ENCODE measurements around the gene HDC.
A peak's percentile ranks its signal among the peaks of the same experiment; 100 is the strongest.

HDC gene

GRCh38 chr15:50257332-50257731 is 8.2 kb downstream of the HDC start:
- intact Hi-C loops (cut with DNase I) = no loop called here
- DNase-seq = peak in 1 of 10 donors; percentile 12

DNA sequence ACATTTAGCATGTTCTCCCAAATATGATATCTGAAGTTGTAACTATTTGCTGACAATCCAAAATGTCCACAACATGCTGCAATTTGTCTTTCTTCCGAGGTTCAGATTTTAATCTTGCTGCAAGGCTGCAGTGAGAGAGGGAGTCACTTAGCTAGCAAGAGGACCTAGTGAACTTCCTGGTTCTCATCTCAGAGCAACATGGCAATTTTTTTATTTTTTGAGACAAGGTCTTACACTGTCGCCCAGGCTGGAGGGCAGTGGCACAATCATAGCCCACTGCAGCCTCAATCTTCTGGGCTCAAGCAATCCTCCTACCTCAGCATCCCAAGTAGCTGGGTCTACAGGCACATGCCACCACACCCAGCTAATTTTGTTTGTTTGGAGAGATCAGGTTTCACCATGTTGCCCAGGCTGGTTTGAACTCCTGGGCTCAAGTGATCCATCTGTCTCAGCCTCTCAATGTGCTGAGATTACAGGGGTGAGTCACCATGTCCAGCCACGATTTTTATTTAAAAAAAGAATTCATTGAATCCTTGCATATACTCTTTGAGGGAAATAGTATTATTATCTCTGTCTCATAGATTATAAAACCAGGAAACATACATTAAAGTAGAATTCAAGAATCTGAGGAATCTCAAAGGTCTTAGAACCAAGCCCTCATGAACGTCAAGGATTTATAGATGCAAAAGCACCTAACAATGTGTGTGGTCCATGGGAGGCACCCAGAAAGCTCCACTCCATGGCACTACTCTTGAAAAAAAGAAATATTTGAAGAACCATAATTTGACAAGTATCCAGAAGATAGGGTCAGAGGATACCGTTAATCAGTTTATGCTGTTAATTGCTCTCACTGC is 9.1 kb downstream of the HDC start:
- no peak for DNase-seq
- intact Hi-C loops (cut with DNase I) = no loop called here

DNA sequence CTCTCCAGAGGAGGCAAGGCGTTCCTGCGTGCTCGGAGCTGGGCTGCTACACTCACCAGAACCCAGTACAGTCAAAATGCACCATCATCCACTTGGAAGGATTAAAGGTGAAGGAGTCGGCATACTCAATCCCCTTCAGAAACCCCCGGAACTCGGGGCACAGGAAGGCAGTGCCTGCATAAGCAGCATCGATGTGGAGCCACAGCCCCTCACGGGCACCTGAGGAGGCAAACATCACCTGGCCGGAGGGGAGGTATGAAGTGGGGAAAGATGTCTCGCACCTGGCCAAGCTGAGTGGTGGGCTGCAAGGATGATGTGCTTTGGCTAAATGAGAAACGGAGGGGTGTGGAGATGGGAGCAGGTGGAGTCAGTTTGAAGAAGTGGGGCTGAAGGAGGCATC is 13.0 kb downstream of the HDC start:
- DNase-seq = no peak
- intact Hi-C loops (cut with DNase I) = no loop called here

- DNase-seq = no peak
- intact Hi-C loops (cut with DNase I) = no loop called here
Observed at GRCh38 chr15:50251638-50252182, 13.8 kb downstream of the HDC start.

DNA sequence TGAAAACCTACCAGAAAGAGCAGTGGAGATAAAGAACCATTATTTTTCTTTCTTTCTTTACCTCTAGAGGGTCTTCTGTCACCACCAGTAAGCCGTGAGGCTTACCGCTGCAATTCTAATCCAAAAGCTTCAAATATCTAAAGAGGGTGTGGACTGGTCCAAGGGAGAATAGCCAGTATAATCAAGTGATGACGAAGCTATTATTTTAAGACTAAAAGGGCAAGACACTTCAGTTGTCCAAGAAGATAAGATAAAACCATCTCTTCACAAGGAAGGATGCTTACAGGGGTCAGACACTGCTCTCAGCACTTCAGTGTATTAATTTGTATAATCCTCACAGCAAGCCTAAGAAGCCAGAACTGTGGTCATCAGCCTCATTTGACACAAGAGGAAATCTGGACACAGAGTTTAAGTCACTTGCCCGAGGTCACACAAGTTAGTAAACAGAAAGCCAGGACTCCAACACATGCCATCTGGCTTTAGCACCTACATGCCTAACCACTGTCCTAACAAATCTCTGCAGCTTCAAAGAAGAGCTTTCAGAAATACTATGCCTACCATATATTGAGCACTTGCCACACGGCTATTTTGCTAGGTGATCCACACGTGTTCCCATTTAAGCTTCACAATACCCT is 14.6 kb downstream of the HDC start:
- intact Hi-C loops (cut with DNase I) = no loop called here
- no peak for DNase-seq

DNA sequence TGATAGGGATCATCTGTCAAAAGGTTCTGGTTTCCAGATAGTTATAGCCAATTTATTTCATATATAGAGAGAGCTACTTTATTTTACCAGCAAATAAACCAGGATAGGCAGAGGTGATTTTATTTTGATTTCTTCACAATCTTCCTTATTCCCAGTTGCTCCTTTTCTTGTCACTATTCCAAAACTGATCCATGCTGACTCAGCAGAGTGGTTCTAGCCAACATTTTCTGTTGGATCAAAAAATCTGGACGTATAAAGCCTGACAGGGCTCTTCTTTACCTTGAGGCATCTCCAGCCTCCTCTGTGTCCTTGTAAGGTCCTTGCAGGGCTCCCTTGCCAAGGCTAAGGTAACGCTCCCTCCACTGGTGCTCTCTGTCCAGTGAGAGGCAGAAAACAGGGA is 15.8 kb downstream of the HDC start:
- intact Hi-C loops (cut with DNase I) = no loop called here
- no peak for DNase-seq

DNA sequence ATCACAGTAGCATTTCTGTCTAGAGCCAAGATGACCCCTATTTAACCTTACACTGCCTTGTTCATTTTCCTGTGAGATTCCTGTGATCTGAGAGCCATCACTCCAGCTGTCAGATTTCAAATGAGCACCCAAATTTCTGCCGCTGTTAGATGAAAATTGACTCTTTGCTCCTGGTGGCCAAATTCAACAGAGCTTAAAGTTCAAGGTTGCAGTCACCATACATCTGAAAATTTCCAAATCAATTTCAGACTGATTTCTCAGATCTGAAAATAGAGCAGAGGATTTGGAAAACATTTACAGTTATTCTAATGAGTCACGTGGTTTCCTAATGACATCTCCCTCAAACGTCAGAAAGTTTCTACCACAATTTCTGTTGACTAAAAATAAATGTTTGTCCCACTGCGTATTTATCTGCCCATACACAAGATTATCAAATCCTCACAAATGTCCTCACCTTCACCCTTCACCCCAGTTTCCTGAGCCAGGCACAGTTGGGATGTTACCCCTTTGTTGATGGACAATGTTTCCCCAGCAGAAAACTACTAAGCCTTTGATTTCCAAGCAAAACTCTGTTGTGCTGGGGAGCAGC is 16.4 kb downstream of the HDC start:
- intact Hi-C loops (cut with DNase I) = no loop called here
- no peak for DNase-seq

DNA sequence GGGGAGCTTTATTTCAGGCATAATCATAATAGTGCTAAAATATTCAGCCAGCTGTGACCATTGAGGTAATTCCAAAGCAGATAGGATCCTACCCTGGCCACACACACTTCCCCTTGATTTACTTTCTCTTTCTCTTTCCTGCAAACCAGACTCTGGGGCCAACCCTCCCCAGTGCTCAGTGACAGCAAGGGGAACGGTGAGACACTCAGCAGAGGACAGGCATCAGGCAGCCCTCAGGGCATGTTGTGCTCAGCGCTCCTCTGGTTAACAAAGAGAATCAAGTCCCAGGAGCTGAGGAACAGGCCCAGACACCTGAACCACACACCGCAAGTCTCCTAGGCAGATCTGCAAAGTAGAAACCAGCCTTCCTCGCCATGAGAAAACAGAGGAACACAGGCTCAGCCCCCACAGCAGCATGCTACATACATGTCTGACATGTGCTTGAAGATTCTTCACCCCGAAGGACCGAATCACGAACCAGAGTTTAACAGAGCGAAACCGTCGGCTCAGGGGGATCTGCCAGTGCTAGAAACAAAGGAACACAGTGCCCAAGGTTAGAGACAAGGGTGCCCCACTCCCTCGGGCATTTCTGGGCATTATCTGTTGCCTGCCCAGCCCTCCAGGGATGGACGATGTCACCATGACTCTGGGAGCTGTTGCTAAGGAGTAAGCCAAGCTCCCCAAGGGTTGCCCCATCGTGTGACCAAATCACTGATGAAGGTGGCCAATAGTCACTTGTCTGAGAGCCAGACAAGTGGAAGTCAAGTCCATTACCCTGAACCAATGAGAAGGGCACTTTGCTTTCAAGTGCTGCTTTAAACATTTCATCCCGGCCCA is 17.5 kb downstream of the HDC start:
- intact Hi-C loops (cut with DNase I) = no loop called here
- no peak for DNase-seq

DNA sequence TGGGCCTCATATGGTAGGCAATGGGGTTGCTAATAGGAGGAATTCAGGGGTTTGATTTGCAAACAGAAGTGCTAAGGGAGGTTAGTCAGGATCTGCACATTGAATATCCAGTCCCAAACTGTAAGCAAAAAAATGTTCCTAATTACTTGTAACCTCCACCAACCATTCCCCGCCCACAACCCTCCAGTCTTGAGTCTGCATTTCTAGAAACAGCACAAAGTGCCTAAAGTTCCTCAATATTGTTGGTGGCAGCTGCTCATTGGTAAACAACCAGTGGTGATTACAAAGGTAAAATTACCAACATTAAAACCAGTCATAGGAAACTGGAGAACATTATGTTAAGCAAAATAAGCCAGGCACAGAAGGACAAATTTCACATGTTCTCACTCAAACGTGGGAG is 18.9 kb downstream of the HDC start:
- intact Hi-C loops (cut with DNase I) = no loop called here

GRCh38 chr15:50244959-50245624 is 20.4 kb downstream of the HDC start:
- intact Hi-C loops (cut with DNase I) = no loop called here
- DNase-seq = no peak

More for the DNA sequence above, 18.9 kb downstream of the HDC start:
- DNase-seq = no peak

DNA sequence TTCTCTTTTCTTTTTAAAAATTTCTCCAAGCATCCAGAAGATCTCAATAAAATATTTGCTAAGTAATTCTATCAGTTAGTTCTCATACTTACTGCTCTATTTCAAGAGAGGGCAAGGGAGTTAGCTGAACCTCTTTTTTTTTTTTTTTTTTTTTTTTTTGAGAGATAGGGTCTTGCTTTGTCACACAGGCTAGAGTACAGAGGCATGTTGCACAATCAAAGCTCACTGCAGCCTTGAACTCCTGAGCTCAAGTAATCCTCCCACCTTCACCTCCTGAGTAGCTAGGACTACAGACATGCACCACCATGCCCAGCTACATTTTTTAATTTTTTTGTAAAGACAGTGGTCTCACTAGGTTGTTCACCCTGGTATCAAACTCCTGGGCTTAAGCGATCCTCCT is 21.4 kb downstream of the HDC start:
- no peak for DNase-seq
- intact Hi-C loops (cut with DNase I) = no loop called here

GRCh38 chr15:50241684-50242450 is 23.7 kb downstream of the HDC start:
- intact Hi-C loops (cut with DNase I) = no loop called here

DNA sequence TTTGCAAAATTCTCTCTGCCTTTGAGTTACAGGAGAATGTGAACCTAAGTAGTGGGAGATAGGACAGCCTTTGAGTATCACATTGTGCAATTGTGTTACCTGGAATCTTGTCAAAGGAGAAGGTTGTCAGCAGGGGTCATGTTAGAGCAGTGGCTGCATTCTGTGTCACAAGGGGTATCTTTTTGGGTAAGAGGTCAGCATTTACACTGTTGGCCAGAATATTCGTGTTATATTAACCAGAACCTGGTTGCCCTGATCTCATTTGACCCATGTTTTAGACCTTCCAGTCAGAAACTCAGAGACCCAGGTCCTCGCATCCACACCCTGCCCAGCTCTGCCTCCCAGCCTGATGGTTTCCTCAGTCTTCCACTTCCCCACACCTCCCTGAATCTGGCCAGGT is 27.3 kb downstream of the HDC start:
- intact Hi-C loops (cut with DNase I) = no loop called here

More at GRCh38 chr15:50241684-50242450, 23.7 kb downstream of the HDC start:
- DNase-seq = no peak

GRCh38 chr15:50236433-50236832 is 29.1 kb downstream of the HDC start:
- intact Hi-C loops (cut with DNase I) = no loop called here
- no peak for DNase-seq

More for the DNA sequence above, 27.3 kb downstream of the HDC start:
- DNase-seq = no peak

DNA sequence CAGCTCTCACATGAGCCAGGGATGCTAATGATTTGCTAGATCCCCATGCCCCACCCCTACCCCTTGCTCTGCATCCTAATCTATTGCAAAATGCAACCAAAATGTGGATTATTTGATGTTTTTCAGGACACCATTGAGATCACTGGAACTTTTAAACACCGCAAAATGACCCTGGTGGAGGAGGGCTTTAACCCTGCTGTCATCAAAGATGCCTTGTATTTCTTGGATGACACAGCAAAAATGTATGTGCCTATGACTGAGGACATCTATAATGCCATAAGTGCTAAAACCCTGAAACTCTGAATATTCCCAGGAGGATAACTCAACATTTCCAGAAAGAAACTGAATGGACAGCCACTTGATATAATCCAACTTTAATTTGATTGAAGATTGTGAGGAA is 29.7 kb downstream of the HDC start:
- intact Hi-C loops (cut with DNase I) = no loop called here
- DNase-seq = no peak

GRCh38 chr15:50234764-50235163 is 30.8 kb downstream of the HDC start:
- intact Hi-C loops (cut with DNase I) = no loop called here
- DNase-seq = no peak

GRCh38 chr15:50233192-50233736 is 32.3 kb downstream of the HDC start:
- DNase-seq = no peak
- intact Hi-C loops (cut with DNase I) = no loop called here

- no peak for DNase-seq
- intact Hi-C loops (cut with DNase I) = no loop called here
Observed at GRCh38 chr15:50232791-50233190, 32.7 kb downstream of the HDC start.

- intact Hi-C loops (cut with DNase I) = no loop called here
Observed at GRCh38 chr15:50231761-50232160, 33.8 kb downstream of the HDC start.

More at GRCh38 chr15:50231761-50232160, 33.8 kb downstream of the HDC start:
- no peak for DNase-seq
